Stimulated activated naive CD4-positive, alpha-beta T cell treated with Interleukin-2 at 50 U/mL for 16 hours (primary cell): ENCODE measurements around the gene GRM3.

Experiments used
- DNase-seq: peaks from one replicate; lab custom pipeline; 2025; lab: John Stamatoyannopoulos, UW

Gene GRM3

GRCh38 chr7:86788948-86789347 lies 145.2 kb downstream of the GRM3 start:
- DNase-seq, result no peak

GRCh38 chr7:86790383-86790782 lies 146.7 kb downstream of the GRM3 start:
- no peak for DNase-seq

GRCh38 chr7:86792260-86792659 lies 148.6 kb downstream of the GRM3 start:
- DNase-seq, result no peak

- DNase-seq, result no peak
Measured at GRCh38 chr7:86793136-86793535, 149.4 kb downstream of the GRM3 start.

- no peak for DNase-seq
Measured at GRCh38 chr7:86814661-86815379, 171.1 kb downstream of the GRM3 start.

- DNase-seq, result no peak
Measured at GRCh38 chr7:86815556-86815955, 171.8 kb downstream of the GRM3 start.

- DNase-seq, result no peak
Measured at GRCh38 chr7:86818903-86819302, 175.2 kb downstream of the GRM3 start.

- DNase-seq, result no peak
Measured at GRCh38 chr7:86823769-86824168, 180.1 kb downstream of the GRM3 start.

- DNase-seq, result no peak
Measured at GRCh38 chr7:86825264-86825663, 181.6 kb downstream of the GRM3 start.

- no peak for DNase-seq
Measured at GRCh38 chr7:86826948-86827347, 183.2 kb downstream of the GRM3 start.

- DNase-seq, result no peak
Measured at GRCh38 chr7:86833360-86833759, 189.7 kb downstream of the GRM3 start.

- no peak for DNase-seq
Measured at GRCh38 chr7:86837235-86837634, 193.5 kb downstream of the GRM3 start.

- no peak for DNase-seq
Measured at GRCh38 chr7:86844608-86845007, 200.9 kb downstream of the GRM3 start.

- DNase-seq, result no peak
Measured at GRCh38 chr7:86846494-86847190, 202.9 kb downstream of the GRM3 start.

GRCh38 chr7:86848226-86848625 lies 204.5 kb downstream of the GRM3 start:
- DNase-seq, result no peak

GRCh38 chr7:86851566-86851965 lies 207.9 kb downstream of the GRM3 start:
- DNase-seq, result no peak

- no peak for DNase-seq
Measured at GRCh38 chr7:86863452-86863851, 219.7 kb downstream of the GRM3 start.

GRCh38 chr7:86867163-86867762 lies 223.6 kb downstream of the GRM3 start:
- no peak for DNase-seq

- no peak for DNase-seq
Measured at GRCh38 chr7:86876146-86876545, 232.4 kb downstream of the GRM3 start.

- DNase-seq, result no peak
Measured at GRCh38 chr7:86884152-86884551, 240.4 kb downstream of the GRM3 start.

GRCh38 chr7:86889501-86889900 lies 245.8 kb downstream of the GRM3 start:
- DNase-seq, result no peak

- no peak for DNase-seq
Measured at GRCh38 chr7:86898171-86898570, 254.5 kb downstream of the GRM3 start.

- no peak for DNase-seq
Measured at GRCh38 chr7:86900886-86901285, 257.2 kb downstream of the GRM3 start.
